Medulla oblongata (tissue), 1 donor: ENCODE data around the gene CSHL1.

Source experiments
- DNase-seq: peaks from one replicate; pipeline ENCODE4 v3.0.0-alpha.2; 2015; ENCODE audit errors: extremely low spot score

CSHL1 gene

DNA sequence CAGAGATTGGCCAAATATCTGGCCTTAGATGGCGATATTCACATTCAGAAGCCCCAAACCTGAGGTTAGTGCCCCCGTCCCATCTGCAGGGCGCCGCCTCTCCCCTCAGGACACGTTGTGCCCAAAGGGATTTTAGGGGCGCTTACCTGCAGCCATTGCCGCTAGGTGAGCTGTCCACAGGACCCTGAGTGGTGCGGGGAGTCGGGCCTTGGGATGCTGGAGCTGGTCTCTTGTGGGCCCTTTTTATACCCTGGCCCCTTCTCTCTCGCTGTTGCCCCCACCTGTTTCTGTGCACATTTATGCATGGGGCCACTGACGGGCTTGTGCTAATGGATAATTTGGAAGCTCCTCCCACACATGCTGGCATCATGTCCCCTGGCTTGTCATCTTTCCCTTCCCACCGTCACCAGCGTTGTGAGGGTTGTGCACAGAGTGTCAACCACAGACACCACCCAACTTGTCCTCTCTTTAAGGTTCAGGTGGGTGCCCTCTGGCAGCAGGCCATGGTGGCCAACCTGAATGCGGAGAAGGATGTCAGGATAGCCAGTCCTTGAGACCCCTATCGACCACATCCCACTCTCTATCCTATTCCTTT, at the start of gene CSHL1:
CSHL1 (minus strand) TSS at position 218 of the 595 bp plus-strand sequence; CDS start at position 156, 62 bp downstream.
- no peak for DNase-seq

GRCh38 chr17:63960430-63960829, 49.4 kb upstream of the CSHL1 start:
- DNase-seq: no peak

- no peak for DNase-seq
Measured at GRCh38 chr17:63960006-63960405, 48.9 kb upstream of the CSHL1 start.

- no peak for DNase-seq
Measured at GRCh38 chr17:63956296-63956920, 45.4 kb upstream of the CSHL1 start.

DNA sequence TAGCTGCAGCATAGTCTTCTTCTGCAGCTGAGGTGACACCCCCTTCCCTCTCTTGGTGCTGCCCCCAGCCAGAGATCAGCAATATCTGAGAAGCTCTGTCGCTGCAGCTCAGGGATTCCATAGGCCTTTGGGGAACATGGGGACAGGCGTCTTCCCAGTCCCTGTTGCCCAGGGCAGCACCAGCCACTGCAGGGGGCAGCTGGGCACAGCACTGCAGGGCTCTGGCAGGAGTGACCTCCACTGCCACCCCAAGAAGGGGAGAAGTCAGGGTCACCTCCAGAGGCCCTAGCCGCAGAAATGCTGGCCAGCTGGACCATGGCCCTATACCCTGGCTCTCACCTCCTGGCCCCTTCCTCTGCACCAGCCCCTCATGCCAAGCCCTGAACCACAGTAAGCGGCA, 44.7 kb upstream of the CSHL1 start:
- DNase-seq: no peak

- no peak for DNase-seq
Measured at GRCh38 chr17:63955232-63955631, 44.2 kb upstream of the CSHL1 start.

- DNase-seq: no peak
Measured at GRCh38 chr17:63954402-63955063, 43.5 kb upstream of the CSHL1 start.

DNA sequence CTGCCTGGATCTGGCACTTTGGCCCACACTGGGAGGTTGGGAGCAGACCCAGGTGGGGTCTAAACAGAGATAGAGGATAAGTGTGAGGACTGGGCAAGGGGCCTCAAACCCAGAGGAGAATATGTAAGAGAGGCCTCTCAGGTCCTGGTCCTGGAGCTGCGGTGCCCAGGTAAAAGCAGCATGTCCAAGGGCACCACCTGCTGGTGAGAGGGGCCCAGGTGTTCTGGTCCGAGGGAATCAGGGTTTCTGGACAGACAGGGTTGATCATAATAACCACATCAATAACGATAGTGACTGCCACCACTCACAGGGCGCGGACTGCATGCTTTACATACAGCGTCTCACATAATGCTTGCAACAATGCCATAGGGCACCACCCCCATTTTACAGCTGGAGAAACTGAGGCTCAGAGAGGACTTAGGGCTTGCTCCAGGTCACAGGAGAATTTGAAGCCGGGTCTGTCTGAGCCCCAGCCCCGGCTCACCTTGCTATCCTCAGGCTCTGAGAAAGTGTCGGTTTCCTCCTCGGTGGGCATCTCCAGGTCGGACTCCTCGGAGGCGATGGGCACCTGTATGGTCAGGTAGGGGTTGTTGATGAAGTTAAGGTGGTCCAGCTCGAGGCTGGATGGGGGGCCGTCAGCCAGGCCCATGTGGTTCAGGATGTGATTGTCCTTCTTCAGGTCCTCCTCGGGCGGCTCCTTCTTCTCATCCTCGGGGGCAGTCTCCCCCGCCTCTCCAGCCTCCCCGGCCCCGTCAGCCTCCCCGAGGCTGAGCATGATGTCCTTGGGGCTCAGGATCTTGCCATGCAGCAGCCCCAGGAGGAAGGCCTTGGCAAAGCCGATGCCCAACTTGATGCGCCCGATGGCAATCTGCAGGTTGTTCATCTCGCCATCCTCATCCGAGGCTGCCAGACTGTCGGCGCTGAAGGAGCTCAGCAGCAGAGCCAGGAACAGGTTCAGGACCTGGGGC, 40.2 kb upstream of the CSHL1 start:
- DNase-seq: no peak

DNA sequence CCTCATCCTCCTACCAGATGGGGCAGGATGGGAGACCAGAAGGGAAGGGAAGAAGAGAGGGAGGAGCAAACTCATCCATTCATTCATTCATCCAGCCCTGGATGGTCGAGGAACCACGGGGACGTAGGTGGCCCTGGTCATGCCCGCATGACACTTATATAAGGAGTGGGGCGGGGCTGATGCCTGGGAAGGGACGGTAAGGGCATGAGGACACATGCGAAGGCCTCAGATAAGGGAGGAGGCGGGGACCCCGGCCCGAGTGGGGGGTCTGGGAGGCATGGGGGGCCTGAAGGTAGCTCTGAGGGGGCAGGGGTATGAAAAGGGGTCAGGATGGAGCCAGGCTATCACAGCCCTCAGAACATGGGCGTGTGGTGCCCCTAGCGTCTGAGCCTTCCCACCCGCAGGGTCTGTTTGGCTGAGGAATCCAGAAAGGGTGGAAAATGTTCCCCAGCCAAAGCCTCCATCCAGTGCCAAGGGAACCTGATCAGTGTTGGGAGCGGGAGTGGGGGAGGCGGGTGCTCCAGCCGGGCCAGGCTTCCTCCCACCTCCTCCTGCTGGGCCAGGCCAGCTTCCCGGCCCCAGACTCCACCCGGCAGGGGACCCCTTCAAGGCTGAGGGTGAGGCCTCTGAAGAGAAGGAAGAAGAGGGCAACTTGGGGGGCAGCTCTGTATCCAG, 38.7 kb upstream of the CSHL1 start:
- no peak for DNase-seq

- DNase-seq: no peak
Measured at GRCh38 chr17:63948521-63948920, 37.5 kb upstream of the CSHL1 start.

DNA sequence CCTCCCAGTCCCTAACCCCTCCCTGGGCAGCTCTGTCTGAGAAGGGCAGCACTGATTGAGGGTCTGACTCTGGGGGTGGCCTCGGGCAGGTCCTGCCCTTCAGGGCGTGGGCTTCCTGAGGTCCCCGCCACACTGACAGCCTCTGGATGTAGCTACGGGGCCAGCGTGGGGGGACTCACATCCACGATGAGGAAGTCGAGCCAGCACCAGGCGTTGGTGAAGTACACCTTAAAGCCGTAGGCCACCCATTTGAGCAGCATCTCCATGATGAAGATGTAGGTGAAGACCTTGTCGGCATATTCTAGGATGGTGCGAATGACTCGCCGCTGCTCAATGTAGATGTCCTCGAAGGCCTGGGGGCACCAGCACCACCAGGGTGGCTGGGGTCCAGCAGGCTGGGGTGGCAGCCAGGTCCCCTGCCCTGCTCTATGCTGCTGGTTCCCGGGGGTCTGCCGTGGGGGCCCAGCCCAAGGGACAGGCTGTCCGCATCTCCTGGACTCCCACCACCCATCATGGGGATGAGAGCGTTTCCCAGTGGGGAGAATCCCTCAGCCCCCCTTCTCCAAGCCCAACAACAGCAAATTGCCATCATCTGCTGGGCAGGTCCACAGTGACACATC, 36.8 kb upstream of the CSHL1 start:
- no peak for DNase-seq

GRCh38 chr17:63946440-63947363, 35.6 kb upstream of the CSHL1 start:
- peak; percentile 43 for DNase-seq

GRCh38 chr17:63945784-63946439, 34.9 kb upstream of the CSHL1 start:
- DNase-seq: no peak

GRCh38 chr17:63944736-63945499, 33.9 kb upstream of the CSHL1 start:
- no peak for DNase-seq

GRCh38 chr17:63943745-63944144, 32.7 kb upstream of the CSHL1 start:
- no peak for DNase-seq

DNA sequence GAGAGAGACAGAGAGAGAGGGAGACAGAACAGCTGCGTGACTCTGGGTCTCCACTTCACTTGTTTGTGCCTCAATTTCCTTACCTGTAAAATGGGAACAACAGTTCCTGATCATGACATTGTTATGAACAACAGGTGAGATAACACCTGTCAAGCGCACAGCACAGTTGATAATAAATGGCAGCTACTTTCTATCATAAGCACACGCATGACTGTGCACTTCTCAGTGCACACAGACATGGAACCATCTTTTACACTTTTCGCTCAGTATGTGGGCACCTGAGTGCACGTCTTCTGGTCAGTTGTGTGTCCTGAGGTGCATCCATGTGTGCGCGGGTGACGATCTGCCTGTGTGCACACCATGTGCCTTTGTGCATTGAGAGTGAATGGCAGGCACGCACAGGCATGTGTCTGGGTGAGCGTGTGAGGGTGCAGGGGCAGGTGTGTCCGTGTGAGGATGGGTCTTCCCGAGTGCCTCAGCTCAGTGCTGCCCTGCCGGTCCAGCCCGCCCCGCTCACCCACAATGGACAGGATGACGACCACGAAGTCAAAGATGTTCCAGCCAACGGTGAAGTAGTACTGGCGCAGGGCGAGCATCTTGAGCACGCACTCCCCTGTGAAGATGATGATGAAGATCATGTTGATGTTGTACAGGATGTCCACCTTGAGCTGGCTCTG, 31.4 kb upstream of the CSHL1 start:
- DNase-seq: no peak

DNA sequence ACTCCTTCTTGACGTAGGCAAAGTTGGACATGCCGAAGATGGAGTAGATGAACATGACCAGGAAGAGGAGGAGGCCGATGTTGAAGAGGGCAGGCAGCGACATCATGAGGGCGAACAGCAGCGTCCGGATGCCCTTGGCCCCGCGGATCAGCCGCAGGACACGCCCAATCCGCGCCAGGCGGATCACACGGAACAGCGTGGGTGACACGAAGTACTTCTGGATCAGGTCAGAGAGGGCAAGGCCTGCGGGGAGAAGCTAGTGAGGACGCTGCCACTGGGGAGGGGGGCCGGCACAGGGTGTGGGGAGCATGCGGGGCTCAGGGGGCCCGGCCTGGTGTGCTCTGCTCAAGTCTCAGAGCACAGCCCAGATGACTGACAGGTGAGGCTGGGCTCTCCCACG, 30.7 kb upstream of the CSHL1 start:
- no peak for DNase-seq

DNA sequence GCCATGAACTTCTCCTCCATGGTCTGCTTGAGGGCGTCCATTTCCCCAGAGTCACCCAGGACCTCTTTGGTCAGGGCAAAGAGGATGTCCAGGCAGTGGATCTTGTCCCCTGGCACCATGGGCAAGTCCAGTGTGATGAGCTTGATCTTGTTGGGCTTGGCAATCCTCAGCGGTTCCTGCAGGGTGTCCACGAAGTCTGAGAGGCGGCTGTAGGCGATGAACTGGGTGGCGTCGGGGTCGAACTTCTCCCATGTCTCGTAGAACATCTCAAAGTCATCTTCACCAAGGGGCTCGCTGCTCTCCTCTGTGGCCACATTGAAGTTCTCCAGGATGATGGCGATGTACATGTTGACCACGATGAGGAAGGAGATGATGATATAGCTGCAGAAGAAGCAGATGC, 30.1 kb upstream of the CSHL1 start:
- DNase-seq: no peak
